NCI-H2227 (cell line): ENCODE results near the gene FBXL13.
"Not testable (repeated sequence)": the region's sequence is repeated elsewhere in the genome, so short reads cannot be mapped to it uniquely, and the experiment has no call there.

ENCODE experiments used
- DNase-seq: peaks from one replicate; lab custom pipeline; 2025; ENCODE audit not compliant: unreplicated experiment; lab: John Stamatoyannopoulos, UW

FBXL13 gene

DNA sequence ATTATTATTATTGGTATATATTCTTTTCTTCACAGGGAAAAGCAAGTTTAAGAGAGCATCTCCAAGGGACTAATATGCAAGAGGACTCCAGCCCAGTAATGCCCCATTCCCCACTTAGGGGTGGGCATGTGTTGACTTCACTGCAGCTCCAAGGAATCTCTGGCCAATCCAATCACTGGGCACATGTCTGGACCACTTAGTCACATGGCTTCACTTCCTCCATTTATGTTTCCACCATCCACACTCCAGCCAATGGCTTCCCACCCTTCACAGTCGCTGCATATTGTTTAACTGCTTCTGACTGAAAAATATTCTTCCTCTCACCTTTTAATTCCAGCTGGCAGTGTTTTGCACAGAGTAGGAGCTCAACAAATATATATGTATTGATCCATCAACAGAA, 43.6 kb downstream of the FBXL13 start:
- no peak for DNase-seq

DNA sequence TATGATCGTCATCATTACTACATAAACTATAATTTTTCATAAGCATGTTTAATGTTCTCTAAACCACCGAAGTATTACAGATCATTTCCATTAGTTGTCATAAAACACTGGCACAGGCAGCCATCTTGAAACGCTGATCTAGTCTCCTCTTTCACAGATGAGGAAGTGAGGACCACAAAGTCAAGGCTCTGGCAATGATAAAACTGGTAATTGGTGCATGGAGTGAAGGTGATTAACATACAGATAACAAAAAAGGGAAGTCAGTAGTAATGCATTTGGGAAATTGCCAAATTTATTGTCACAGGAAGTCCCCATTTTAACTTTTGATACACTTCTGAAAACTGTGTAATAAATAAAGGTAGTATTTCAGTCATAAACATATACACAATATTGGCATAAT, 49.3 kb downstream of the FBXL13 start:
- no peak for DNase-seq

DNA sequence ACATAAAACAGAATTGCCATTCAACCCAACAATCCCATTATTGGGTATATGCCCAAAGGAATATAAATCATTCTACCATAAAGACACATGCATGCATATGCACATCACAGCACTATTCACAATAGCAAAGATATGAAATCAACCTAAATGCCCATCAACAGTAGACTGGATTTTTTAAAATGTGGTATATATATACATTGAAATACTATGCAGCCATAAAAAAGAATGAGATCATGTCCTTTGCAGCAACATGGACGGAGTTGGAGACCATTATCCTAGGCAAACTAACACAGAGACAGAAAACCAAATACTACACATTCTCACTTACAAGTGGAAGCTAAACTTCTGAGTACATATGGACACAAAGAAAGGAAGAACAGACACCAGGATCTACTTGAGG, 51.0 kb downstream of the FBXL13 start:
- DNase-seq, result not testable (repeated sequence)

DNA sequence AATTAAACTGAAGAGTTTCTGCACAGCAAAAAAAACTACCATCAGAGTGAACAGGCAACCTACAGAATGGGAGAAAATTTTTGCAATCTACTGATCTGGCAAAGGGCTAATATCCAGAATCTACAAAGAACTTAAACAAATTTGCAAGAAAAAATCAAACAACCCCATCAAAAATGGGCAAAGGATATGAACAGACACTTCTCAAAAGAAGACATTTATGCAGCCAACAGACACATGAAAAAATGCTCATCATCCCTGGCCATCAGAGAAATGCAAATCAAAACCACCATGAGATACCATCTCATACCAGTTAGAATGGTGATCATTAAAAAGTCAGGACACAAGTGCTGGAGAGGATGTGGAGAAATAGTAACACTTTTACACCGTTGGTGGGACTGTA, 53.1 kb downstream of the FBXL13 start:
- not testable (repeated sequence) for DNase-seq

DNA sequence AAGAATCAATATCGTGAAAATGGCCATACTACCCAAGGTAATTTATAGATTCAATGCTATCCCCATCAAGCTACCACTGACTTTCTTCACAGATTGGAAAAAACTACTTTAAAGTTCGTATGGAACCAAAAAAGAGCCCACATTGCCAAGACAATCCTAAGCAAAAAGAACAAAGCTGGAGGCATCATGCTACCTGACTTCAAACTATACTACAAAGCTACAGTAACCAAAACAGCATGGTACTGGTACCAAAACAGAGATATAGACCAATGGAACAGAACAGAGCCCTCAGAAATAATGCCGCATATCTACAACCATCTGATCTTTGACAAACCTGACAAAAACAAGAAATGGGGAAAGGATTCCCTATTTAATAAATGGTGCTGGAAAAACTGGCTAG, 53.7 kb downstream of the FBXL13 start:
- not testable (repeated sequence) for DNase-seq

DNA sequence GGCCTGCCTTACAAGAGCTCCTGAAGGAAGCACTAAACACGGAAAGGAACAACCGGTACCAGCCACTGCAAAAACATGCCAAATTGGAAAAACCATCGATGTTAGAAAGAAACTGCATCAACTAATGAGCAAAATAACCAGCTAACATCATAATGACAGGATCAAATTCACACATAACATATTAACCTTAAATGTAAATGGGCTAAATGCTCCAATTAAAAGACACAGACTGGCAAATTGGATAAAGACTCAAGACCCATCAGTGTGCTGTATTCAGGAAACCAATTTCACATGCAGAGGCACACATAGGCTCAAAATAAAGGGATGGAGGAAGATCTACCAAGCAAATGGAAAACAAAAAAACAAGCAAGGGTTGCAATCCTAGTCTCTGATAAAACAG, 56.3 kb downstream of the FBXL13 start:
- not testable (repeated sequence) for DNase-seq

DNA sequence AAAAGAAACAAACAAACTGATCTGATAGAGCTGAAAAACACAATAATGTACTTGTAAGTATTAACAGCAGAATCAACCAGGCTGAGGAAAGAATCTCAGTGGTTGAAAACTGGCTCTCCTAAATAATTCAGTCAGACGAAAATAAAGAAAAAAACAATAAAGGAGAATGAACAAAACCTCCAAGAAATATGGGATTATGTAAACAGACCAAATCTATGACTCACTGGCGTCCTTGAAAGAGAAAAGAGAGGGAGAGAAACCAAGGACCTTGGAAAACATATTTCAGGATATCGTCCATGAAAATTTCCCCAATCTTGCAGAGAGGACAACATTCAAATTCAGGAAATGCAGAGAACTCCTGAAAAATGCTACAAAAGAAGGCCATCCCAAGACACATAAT, 62.9 kb downstream of the FBXL13 start:
- no peak for DNase-seq

DNA sequence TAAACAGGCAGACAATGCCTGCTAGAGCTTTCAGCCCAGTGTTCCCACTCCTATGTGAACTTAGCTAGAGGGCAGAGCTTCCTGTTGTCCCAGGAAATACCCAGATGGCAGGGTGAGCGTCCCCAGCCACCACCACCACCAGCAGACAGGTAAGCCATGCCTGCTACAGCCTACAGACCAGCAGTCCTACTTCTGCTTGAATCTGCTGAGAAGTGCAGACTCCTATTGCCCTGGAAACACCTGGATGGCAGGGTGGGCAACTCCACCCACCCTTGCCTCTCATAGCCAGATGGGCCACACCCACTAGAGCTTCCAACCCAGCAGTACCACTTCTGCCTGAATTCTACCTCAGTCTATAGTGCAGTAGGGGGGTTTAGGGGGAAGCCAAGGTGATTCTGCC, 64.4 kb downstream of the FBXL13 start:
- no peak for DNase-seq

DNA sequence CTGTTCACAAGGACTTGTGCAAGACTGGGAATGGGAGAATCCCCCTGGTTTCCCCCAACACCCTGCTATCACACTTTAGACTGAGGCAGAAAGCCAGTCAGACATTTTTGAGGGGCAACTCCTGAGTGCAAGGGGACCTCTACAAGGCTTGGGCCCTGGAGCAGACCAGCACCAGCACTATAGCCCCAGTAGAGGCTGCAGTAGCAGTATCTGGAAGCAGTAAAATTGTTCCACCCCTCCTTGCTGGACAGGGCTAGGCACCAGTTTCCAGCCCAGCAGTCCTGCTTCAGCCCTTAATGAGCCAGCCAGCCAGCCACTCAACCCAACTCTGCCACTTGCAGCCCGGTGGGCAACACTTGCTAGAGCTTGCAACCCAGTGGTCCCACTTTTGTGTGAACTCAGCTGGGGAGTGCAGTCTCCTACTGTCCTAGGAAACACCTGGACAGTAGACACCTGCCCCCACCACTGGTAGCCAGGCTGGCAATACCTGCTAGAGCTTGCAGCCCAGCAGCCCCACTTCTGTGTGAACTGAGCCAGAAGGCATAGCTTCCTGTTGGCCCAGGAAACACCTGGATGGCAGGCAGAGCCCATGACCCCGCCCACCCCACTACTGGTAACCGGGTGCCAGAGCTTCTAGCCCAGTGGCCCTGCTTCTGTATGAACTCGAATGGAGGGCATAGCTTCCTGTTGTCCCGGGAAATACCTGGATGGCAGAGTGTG, 65.0 kb downstream of the FBXL13 start:
- no peak for DNase-seq

DNA sequence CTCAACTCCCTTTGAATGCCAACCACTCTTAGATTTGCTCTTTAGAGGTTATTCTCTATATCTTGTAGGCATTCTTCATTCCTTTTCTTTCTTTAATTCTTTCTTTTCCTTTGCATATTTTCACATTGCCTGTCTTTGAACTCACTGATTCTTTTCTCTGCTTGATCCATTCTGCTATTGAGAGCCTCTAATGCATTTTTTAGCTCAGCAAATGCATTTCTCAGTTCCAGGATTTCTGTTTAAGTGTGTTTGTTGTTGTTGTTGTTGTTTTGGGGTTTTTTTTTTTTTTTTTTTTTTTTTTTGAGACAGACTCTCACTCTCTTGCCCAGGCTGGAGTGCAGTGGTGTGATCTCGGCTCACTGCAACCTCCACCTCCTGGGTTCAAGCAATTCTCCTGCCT, 71.6 kb downstream of the FBXL13 start:
- peak; percentile 25 for DNase-seq

DNA sequence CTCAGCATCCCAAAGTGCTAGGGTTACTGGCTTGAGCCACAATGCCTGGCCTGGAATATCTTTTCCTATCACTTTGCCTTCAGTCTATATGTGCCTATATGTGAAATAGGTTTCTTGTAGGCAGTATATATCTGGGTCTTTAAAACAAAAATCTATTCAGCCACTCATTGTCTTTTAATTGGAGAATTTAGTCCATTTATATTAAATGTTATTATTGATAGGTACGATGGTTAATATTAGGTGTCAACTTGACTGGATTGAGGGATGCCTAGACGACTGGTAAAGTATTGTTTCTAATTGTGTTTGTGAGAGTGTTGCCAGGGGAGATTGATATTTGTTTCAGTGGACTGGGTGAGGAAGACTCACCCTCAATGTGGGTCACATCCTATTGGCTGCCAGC, 73.4 kb downstream of the FBXL13 start:
- DNase-seq, result no peak

DNA sequence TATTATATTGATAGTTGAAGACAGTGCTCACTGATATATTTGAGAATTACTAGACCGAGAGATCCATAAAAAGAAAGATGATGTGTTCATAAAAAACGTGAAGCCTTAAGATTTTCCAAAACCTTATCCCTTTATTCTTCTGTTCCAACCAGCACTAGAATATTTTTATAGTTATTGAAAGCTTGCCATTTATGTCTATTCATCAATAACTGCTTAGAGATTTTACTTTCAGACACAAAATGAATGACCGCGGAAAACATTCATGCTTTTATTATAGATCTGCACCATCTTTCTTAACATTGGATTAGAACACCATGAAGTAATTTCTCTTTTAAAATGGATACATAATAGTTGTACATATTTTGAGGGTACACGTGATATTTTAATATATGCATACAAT, 77.6 kb downstream of the FBXL13 start:
- DNase-seq, result no peak

DNA sequence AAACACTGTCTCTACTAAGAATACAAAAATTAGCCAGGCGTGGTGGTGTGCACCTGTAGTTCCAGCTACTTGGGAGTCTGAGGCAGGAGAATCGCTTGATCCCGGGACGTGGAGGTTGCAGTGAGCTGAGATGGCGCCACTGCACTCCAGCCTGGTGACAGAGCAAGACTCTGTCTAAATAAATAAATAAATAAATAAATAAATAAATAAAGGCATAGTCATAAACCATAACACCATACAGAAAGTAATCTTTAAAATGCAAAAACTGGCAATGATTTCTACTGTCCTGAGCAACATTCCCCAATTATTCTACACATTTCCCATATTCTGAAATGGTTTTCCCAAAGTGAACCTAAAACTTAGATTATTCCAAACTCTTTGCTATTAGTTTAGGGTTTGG, 79.0 kb downstream of the FBXL13 start:
- DNase-seq, result not testable (repeated sequence)

DNA sequence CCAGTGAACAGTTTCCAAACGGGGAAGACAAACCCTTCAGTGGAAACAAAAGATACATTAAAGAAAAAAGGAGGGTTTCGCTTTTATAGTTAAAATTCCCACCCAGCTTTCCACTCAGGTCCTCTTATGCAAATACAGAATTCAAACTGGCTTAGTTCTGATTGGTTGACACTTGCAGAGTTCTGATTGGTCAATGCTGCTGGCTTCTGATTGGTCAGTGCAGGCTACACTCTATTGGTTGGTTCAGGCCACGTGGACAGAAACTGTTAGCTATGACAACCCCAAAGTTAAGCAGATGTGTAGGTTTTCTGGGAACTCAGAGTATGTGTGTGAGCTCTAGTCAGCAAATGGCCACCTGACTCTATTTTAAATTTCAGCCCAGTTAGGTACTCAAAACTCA, 80.0 kb downstream of the FBXL13 start:
- no peak for DNase-seq

DNA sequence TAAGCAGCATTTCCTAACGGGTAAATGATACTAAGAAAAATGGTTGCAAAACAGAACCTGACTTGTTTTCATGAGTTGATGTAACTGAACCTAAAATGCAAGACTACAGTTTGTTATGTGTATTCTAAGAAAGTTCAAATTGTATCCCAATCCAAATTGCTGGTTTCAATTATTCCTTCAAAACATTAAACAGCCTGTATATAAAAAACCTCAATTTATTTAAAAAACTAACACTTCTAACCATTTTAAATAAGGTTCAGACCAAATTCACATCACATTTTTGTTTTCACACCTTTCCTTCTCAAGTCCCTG, 80.9 kb downstream of the FBXL13 start:
- no peak for DNase-seq

DNA sequence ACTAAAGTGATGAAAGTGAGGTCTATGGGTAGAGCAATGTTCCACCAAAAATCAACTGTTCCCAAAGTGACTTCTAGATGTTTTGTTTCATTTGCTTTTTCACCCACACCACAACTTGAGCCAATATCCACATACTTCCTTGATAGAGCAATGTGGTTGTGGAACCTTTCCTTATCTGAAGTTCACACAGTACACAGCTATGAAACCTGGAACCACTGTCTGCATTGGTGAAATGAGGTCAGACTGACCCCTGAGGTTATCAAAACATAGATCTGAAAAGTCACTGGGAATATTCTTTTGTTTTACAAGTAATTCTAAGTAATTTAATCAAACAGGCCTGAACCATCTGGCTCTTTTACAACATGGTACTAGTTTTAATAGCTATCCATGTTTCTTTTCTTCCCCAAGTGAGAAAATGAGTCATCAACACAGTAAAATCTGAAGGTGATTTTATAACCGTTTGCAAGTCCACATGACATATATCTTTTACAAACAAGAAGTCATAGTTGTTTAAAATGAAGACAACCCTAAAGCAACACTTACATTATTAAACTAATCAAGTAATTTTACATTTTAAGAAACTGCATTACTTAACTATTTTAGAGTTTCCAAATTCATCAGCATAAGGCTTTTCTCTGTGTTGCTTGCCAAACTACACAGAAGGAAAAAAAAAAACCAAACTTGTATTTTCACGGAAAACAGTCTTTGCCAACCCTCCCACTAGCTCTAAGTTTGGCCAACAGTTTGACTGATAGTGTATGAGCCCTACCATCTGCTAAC, 81.5 kb downstream of the FBXL13 start:
- no peak for DNase-seq

DNA sequence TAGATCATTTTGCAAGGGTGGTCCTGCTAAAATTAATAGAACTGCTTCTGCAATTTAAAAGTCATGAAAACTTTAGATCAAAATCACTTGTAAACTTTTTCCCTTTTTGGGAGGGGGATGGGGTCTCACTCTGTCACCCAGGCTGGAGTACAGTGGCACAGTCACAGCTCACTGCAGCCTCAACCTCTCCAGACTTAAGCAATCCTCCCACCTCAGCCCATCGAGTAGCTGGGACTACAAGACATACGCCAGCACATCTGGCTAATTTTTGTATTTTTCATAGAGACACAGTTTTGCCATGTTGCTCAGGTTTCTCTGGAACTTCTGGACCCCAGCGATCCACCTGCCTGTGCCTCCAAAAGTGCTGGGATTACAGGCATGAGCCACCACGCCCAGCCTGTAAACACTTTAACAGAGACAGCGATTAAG, 82.1 kb downstream of the FBXL13 start:
- no peak for DNase-seq

DNA sequence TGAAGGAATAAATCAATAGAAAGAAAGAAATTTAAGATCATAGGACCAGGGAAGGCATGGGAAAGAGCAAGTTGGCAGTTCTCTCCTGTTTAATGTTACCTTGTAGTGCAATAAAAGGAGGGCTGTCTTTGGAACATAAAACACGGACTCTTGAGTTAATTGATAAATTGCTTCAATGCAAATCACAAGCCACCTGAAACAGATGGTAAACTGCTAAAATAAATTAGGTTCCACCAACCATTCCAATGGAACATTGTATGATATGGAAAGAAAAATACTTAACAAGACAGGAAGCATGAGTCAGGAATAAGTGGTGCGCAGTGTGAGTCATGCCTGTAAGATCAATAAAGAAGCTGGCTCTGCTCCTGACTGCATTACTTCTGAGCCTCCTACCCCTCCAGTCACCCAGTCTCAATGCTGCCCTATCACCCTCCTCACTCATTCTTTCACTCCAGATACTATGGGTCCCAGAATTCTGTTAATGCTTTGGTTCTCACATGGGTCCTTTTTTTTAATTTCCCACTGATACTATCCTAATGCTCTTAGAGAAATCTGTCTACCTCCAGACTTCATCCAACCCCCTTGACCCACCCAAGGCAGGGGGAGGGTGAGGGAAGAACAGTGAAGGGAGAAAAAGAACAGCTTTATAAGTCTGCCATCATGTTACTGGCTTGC, 82.9 kb downstream of the FBXL13 start:
- no peak for DNase-seq

DNA sequence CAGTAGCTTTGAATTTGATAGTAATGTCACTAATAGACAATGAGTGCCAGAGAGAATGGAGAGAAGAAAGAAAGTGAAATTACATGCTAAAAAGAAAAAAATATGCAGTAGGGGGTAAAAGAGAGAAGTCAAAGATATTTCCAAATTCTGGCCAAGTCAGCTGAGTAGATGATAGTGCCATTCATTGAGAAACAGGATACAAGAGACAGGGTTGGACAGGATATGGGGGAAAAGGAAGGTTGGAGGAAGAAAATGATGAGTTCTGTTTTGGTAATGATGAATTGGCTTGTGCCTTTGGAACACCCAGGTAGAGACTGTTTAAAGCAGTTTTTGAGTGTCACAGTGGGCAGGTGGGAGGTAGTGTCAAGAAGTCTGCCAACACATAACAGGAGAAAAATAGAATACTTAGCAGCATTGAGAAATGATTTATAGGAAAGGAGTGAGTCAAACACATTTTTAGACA, 83.5 kb downstream of the FBXL13 start:
- DNase-seq, result no peak

DNA sequence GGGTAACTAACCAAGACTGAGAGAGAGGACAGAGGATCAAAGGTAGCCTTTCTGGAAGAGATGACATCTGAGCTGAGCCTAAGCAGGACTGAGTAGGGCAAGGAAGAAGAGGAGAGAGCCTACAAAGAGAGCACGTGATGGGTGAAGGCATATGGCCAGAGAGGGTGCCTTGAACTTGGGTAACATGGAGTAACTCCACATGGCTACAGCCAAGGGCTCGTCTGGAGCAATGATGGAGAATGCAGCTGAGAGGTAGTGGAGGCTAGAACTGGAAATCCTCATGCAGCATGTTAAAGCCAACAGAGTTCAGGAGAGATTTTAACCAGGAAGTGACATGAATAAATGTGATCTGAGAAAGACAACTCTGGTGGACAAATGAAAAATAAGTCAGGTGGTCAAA, 84.0 kb downstream of the FBXL13 start:
- no peak for DNase-seq

DNA sequence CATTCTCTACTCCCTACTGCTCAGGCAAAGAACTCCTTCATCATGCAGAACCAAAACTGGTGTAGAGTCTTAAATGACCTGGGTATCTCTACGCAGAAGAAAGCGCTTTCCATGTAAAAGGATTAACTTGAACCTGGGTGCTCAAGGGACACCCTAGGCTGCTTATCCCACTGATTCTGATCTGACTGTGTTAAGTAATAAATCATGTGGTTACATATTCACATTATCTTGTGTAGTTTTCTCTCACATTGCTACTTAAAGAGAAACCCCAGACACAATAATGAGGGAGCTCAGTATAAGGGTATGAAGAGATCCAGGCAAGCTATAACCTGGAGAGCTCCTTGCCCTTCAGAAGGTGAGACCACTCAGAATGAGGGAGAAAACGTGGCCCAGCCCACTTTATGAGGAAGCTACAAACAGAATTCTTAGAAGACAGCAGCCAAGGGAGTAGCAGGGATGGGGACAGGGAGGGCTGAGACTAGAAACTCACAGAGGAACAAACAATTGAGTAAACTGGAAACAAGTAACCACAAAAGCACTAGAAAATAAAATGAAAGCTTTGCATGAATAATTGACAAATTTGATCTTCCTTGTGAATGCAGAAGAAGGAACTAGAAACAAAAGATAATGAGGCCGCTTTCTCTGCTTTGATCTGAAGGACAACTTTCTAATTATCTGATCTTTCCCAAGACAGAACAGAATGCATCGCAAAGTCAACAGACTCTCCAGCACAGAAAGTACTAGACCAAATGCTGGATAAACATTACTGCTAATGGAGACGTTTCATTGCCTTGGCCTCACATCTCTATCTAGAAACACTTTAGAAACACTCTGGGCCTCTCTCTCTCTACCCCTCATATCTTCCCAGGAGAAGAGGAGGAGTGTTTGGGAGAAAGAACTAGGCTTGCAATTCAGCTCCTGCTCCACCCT, 85.7 kb downstream of the FBXL13 start:
- DNase-seq, result no peak
